Measurements from ENCODE around the gene SLC4A8.

The SLC4A8 gene

GRCh38 chr12:51429700-51430099 lies 5.1 kb downstream of the SLC4A8 start:
- TF ChIP-seq CTCF (IDR thresholded peaks at IDR 0.05; ENCODE audit: low read depth, low read length): no peak

GRCh38 chr12:51430196-51430895 lies 5.7 kb downstream of the SLC4A8 start:
- no peak for TF ChIP-seq CTCF (IDR thresholded peaks at IDR 0.05; ENCODE audit: low read depth, low read length)
- DNase-seq (ENCODE audit: extremely low read depth, low read depth): no peak

More at GRCh38 chr12:51429700-51430099, 5.1 kb downstream of the SLC4A8 start:
- no peak for DNase-seq (ENCODE audit: extremely low read depth, low read depth)

GRCh38 chr12:51432921-51433320 lies 8.3 kb downstream of the SLC4A8 start:
- DNase-seq (ENCODE audit: extremely low read depth, low read depth): no peak
- no peak for TF ChIP-seq CTCF (IDR thresholded peaks at IDR 0.05; ENCODE audit: low read depth, low read length)

- no peak for DNase-seq (ENCODE audit: extremely low read depth, low read depth)
- no peak for TF ChIP-seq CTCF (IDR thresholded peaks at IDR 0.05; ENCODE audit: low read depth, low read length)
Observed at GRCh38 chr12:51434305-51434704, 9.7 kb downstream of the SLC4A8 start.

- no peak for DNase-seq (ENCODE audit: extremely low read depth, low read depth)
- no peak for TF ChIP-seq CTCF (IDR thresholded peaks at IDR 0.05; ENCODE audit: low read depth, low read length)
Observed at GRCh38 chr12:51437431-51437830, 12.8 kb downstream of the SLC4A8 start.

- no peak for DNase-seq (ENCODE audit: extremely low read depth, low read depth)
- no peak for TF ChIP-seq CTCF (IDR thresholded peaks at IDR 0.05; ENCODE audit: low read depth, low read length)
Observed at GRCh38 chr12:51439330-51439729, 14.7 kb downstream of the SLC4A8 start.

GRCh38 chr12:51441583-51441982 lies 17.0 kb downstream of the SLC4A8 start:
- peak; percentile 5 for DNase-seq (ENCODE audit: extremely low read depth, low read depth)
- no peak for TF ChIP-seq CTCF (IDR thresholded peaks at IDR 0.05; ENCODE audit: low read depth, low read length)
